HG03064 (cell line): ENCODE data around the gene UTS2R.
"Not testable (repeated sequence)": the region's sequence is repeated elsewhere in the genome, so short reads cannot be mapped to it uniquely, and the experiment has no call there.

Source experiments
- ATAC-seq: cut with Tn5 transposase; IDR thresholded peaks from one replicate; pipeline ENCODE4 v1.9.1; 2021; ENCODE audit warnings: low read depth; ENCODE audit not compliant: unreplicated experiment

UTS2R gene

DNA sequence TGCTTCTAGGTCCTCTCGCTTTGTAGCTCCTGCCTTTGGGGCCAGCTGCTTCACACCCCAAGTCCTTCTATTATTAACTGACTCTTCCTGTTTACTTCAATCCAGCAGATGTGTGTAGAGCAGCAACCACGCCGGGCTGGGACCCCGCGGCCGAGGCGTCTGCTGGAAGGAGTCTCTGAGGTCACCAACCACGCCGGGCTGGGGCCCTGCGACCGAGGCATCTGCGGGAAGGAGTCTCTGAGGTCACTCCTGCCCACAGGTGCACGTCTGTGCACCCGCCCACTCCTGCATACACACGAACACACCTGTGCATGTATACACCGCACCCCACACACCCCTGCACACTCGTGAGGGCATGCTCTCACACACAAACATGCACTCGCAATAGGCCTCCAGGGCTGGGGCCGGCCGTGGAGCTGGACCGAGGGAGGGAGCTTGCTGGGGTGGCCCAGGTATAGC, 20.3 kb upstream of the UTS2R start:
- no peak for ATAC-seq

DNA sequence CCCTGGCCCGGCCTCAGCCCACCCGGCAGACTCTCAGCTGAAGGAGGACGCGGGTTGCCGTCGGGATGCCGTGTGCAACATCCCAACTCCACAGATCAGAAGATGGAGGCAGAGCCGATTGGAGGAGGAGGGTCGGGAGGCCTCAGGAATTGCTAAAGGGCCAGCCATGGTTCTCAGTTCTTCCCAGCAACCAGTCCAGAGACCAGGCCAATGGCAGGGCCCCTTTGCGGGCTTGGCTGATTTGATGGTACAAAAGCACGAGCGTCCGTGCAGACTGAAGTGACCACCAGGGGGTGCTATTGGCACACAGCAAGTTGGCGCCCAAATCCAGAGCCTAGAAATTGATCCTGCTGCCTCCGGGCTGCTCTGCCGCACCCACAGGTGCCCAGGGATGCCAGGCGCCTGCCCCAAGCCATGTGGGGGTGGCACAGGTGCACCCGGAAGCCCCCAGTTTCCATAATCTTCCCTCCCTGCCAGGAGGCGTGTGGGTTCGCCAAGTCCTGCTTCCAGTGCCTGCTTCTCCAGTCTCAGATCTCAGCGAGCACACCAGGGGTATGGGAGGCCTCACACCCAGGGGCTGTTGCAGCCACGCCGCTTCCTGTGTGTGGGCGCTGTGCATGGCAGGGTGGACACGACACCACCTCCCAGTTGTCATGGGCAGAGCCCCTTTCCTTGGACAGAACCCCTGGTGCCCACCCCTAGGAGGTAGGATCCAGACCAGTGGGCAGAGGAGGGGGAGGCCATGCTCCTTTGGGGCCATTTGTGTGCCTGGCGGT, 19.7 kb upstream of the UTS2R start:
- ATAC-seq = no peak

DNA sequence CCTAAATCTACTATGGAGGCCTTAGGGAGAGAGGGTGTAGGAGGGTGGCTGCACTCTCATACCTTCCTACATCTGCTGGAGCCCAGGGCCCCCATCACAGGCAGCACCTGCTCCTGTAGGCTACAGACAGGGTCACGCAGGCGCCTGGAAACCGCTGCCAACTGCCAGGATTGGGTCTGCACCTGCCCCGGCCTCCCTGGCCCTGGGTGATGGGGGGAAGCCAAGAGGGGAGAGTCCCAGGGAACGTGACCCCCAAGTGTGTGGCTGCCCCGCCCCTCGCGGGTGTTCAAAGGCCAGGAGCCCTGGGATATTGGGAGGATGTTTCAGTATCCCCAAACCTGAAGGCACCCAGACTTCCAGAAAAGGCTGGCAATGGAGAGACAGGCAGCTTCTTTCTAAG, 18.1 kb upstream of the UTS2R start:
- ATAC-seq = no peak

DNA sequence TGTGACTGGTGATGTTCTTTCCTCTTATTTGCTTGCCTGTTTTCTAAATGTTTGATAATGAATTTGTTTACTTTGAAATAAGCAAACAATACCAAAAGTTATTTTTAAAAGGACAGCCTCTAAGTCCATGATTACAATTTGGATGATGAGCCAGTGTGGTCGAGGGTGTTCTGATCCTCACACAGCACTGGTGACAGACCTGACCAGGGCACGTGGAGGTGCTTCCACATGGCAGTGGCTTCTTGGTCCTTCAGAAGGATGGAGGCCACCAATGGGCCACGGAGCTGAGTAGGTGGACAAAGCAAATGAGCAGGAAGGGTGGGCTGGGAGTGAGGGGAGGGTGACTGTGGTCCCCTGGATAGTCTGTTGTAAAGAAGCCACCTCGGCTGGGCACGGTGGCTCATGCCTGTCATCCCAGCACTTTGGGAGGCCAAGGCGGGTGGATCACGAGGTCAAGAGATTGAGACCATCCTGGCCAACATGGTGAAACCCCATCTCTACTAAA, 16.7 kb upstream of the UTS2R start:
- no peak for ATAC-seq

DNA sequence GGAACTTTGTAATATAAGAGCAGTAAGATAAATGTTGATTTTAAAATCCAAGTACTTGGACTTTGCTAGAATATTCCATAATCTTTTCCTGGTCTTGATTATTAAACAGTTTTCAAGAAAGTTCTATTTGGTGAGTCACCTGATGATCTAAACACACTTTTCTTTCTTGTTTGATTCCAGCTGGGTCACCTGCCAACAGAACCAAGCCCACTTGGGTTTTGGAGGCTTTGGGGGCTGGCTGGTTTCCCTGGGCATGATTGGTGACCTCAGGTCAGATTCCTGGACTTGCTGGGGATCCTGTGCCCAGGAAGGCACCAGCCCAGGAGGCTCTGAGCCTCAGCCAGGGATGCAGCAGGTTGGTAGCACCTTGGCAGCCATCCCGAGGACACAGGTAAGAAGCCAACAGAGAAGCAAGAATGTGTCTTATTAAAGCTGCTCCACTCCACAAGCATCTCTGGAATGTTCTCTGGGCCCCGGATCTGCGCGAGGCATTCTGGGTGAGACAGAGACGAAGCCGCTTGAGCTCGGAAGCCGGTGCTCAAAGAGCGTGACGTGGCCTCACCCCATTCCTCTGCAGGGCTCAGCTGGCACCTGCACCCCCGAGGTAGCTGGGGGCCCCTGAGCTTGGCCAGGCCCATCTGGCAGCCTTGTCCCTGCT, 15.7 kb upstream of the UTS2R start:
- ATAC-seq = no peak

DNA sequence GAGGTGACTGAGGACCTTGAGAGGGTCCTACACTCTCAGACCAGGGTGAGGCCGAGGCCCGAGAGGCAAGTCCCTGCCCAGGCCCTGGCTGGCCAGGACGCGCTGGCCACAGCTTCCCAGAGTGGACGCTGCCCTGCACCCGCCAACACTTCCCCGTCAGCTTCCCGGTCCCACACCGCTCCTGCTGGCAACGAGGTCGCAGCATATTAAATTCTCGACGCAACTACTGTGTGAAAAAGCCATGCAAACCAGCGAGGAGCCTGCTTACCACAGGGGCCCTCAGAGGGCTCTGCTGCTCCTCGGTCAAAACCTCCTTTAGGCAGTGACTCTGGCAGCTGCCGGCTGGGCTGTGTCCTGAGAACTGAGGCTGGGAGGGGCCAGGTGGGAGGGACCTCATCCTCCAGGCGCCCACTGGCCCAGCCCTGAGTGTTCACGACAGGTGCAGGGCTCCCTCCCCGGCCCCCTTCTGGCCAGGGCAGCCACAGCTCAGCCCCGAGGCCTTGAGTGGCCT, 14.7 kb upstream of the UTS2R start:
- no peak for ATAC-seq

DNA sequence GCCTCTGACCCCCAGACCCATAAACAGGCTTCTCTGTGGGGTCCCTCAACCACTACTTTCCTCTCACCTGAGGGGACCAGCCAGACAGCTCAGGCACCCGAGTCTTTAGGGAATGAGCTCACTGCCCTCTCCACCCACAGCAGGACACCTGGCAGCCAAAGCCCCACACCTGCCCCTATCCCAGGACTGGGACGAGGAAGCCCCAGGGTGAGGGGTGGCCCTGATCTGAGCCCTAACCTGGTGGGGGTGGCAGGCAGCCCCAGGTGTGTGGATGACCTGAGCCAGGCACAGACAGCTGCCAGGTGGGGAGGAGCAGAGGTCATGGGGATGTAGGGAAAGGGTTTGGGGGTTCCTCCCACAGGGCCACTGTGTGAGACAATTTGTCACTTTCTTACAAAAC, 14.2 kb upstream of the UTS2R start:
- no peak for ATAC-seq

DNA sequence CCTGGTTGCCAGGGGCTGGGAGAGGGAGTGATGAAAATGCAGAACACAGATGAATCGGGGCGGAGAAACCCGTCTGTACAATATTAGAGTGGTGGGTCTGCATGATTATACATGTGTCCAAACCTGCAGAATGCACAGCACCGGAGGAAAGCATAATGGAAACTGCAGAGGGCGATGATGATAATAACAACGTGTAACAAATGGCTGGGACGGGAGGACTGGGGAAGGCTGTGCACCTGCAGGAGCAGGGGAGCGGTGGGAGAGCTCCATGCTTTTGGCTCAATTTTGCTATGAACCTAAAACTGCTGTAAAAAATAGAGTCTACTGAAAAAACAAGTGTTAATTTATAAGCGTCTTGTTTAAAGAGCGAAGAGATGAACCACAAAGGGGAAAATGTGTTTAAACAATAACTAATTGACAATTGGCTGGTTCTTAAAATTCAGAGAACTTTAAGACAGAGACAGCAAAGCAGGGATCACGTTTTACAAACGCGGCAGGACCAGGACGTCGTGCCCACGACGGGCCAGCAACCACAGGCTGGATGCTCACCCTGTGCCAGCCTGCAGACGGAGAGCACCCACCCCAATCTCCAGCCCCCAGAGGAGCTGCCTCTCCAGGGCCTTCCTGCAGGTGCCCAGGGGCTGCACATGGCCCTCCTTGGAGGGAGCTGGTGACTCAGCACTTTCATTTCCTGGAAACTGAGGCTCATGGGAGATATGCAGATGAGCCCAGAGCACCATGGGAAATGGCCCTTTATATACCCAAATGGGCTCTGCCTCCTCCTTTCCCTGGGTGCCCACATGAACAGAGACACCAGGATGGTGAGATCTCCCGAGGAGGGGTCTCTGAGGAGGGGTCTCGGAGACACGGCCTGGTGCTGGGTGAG, 12.9 kb upstream of the UTS2R start, which contains the start of gene TEX19:
Gene TEX19, plus strand, starts transcription at position 783 of the 886 bp plus-strand sequence. CDS start 2,904 bp downstream, outside the sequence.
- ATAC-seq = no peak

DNA sequence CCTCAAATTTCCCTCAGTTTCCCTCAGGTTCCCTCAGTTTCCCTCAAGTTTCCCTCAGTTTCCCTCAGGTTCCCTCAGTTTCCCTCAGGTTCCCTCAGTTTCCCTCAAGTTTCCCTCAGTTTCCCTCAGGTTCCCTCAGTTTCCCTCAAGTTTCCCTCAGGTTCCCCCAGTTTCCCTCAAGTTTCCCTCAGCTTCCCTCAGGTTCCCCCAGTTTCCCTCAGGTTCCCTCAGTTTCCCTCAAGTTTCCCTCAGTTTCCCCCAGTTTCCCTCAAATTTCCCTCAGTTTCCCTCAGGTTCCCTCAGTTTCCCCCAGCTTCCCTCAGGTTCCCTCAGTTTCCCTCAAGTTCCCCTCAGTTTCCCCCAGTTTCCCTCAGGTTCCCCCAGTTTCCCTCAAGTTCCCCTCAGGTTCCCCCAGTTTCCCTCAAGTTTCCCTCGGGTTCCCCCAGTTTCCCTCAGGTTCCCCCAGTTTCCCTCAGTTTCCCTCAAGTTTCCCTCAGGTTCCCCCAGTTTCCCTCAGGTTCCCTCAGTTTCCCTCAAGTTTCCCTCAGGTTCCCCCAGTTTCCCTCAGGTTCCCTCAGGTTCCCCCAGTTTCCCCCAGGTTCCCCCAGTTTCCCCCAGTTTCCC, 12.0 kb upstream of the UTS2R start:
- ATAC-seq = not testable (repeated sequence)

DNA sequence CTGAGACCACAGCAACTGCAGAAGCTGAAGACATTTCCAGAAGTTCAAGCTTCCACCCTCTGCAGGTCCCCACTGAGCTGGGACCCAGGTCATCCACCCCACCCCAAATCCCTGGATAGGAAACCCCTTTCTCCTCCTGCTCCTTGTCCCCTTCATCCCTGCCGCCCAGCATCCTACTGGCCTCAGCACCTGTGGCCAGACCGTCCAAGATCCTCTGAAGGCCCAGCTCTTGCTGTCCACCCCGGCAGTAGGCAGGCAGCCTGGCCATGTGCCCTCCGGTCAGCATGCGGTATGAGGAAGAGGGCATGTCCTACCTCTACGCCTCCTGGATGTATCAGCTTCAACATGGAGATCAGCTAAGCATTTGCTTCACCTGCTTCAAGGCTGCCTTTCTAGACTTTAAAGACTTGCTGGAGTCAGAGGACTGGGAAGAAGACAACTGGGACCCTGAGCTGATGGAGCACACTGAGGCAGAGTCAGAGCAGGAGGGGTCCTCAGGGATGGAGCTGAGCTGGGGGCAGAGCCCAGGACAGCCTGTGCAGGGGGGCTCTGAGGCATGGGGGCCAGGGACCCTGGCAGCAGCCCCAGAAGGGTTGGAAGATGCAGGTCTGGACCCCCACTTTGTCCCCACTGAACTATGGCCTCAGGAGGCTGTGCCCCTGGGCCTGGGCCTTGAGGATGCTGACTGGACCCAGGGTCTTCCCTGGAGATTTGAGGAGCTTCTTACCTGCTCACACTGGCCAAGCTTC, 9.5 kb upstream of the UTS2R start:
- no peak for ATAC-seq

DNA sequence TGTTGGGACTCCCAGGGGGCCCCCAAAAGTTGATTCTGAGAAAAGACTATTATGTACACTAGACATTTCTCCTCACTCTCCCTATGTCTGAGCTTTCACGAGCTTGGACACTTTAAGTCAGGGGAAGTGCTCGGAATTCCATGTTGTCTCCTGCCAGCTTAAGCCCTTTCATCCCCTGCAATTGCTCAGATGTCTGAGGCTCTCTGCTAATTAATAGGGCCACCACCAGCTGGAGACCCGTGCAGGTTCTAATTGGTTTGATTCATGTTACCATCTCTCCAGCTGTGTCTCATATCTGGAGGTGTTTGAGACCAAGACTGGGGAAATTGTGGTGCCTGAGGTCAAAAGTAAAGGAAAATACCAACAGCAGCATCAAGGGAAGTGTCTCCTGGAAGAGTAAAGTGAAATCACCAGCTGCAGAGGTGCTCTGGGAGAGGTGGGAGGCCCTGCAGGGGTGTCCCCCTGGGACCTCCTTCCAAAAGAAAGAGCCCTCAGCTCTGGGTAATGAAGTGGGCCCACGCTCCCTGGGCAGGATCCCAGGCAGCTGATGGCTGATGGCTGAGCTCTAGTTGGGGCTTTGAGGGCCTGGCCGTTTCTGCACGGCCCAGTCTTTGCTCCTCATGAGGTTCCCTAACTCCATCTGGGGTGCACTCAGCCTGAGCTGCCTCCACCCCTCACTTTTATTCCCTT, 5.8 kb upstream of the UTS2R start:
- ATAC-seq = no peak

DNA sequence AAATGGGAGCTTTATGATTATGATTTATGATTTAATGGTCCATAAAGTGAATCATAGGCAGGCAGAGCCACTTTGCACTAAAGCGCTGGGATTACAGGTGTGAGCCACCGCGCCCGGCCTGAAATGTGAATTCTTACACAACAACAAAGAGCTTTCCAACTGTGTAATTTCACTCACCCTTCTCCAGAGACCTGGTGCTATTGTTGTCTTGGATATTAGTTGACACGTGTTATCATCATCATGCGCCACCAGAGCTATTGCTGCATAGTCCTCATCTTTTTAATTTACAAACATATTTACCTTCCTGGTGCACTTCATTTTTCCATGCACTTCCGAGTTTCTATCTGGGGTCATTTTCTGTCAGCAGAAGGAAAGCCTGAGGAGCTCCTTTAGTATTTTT, 4.8 kb upstream of the UTS2R start:
- ATAC-seq = no peak

DNA sequence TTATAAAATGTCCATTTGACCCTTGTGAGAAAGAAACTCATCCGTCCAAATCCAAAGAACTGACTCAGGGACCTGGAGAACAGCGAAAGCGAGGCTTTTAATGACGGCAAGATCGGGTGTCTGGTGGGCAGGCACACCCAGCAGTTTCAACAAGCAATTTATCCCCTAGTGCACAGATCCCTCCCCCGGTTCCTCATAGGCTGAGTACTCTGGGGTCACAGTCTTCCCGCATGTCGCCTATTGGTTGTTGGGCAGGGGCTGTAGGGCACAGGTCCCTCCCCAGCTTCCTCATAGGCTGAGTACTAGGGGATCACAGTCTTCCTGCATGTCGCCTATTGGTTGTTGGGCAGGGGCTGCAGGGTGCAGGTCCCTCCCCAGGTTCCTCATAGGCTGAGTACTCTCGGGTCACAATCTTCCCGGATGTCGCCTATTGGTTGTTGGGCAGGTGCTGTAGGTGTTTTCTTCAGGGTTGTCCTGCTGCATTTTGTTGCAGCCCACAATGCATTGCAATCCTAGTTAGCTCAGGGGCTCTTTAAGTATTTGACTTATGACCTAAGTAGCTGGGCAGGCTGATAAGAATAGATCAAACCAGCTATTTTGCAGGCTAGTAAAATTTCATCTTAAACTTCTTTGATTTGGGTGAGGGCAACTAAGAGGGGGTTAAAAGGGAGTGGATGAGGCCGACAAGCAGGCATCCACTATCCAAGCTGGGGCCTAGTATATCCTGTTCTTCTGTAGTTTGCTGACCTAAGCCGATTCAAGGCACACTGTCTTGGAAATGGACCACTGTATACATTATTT, 3.6 kb upstream of the UTS2R start:
- ATAC-seq = no peak

DNA sequence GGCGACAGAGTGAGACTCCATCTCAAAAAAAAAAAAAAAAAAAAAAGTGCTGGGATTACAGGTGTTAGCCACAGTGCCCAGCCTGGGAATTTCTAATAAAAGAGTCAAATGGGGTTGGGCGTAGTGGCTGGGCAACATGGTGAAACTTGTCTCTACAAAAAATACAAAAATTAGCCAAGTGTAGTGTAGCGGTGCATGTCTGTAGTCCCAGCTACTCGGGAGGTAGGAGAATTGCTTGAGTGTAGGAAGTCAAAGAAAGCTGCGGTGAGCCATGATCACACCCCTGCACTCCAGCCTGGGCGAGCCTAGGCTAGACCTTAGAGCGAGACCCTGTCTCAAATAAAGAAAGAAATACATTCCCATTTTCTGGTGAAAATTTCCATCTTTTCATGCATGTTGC, 2.4 kb upstream of the UTS2R start:
- ATAC-seq = no peak

DNA sequence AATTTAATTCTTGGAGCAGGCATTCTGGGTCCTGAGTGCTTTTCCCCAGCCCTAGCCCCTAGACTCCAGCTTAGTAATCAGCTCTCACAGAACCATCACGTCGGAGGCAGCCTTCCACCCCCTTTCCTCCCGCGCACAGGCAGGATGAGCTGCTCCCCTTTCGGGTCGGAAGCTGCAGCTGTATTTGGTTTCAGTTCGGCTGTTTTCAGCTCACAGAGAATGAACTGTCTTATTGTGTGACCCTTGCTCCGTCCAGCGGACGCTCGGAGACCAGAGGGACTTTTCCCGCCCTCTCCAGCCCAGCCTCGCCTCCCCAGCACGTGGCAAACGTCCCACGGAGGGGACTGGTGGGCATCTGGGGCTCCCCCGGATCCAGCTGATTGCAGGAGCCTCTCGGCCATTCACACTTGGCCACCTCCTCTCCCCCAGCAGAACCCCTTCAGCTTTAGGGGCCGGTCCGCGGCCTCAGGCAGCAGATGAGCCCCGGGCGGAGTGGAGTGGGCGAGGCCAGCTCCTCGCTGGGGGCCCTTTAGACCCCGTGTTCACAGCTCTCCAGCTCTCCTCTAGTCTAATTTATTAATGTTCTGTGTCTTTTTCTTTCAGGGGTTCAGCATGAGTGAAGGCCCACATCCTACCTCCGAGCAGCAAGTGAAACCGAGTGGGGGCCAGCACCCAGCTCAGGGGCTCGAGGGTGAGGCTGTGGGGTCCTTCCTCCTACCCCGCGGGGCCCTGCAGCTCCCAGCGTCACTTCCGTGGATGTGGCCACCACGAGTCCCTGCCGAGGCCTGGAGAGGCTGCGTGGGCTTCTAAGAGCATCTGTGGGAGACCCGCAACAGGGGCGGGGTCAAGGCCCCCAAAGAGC, 863 bp upstream of the UTS2R start:
- no peak for ATAC-seq

DNA sequence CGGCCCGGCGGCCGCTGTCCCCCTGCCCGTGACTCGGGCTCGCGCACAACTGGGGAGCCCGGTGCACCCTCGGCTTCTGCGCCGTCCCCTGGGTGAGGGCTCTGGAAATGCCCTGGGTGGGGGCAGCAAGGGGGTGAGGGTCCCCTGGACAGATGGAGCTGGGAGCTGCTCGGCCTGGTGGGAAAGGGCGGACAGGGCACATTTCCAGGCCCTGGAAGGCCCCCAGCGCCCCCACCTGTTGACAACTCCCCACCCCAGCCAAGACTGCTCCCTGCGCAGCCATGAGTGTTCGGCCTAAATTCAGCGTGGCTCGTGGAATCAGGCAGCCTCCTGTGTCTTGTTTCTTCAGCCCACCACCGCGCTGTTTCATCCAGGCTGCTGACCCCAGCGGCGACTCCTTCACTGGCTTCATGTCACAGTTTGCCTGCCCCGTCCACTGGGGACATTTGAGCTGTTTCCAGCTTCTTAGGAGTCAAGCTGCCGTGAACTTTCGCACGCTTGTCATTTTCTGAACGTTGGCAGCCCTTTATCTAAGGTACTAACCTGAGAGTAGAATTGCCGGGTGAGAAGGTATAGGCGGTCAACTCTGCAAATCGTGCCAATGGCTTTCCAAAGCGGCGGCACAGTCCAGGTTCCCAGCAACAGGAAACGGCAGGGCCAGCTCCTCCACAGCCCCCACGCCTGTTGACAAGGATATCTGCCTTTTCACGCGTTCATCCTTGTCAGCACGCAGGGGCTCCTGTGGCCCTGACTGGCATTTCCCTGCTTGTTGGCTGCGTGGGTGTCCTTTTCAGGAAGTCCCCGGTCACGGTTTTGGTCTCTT, 895 bp downstream of the UTS2R start:
- ATAC-seq = no peak
